GM10847 (cell line): ENCODE measurements around the gene DIS3L2.

ENCODE experiments used
- POLR2A ChIP-seq: IDR thresholded peaks from 2 replicates; pipeline ENCODE4 v1.6.1; 2011; ENCODE audit not compliant: insufficient read length; ENCODE audit errors: extremely low read depth

The DIS3L2 gene

DNA sequence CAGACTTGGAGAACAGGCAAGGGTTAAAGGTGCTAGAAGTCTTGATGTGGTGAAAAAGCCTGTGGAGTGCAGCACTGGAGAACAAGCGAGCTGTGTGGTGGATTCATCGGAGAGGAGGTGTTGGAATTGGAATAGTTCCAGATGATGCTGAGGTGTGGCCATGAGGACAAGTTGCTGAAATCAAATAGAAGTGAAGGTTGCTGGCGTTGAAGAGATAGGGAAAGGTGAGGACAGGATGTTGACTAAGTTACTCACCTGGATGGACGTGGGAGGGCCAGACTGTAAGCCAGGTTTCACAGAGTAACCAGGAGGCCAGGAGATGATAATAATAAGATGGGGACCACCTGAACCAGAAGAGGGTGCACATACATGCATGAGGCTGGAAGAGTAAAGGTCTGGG is 173.4 kb downstream of the DIS3L2 start:
- no peak for TF ChIP-seq POLR2A

- TF ChIP-seq POLR2A, result no peak
Observed at GRCh38 chr2:232137356-232138147, 176.0 kb downstream of the DIS3L2 start.

- no peak for TF ChIP-seq POLR2A
Observed at GRCh38 chr2:232138441-232138840, 176.9 kb downstream of the DIS3L2 start.

- no peak for TF ChIP-seq POLR2A
Observed at GRCh38 chr2:232139171-232139594, 177.7 kb downstream of the DIS3L2 start.

- TF ChIP-seq POLR2A, result no peak
Observed at GRCh38 chr2:232139786-232140562, 178.5 kb downstream of the DIS3L2 start.

DNA sequence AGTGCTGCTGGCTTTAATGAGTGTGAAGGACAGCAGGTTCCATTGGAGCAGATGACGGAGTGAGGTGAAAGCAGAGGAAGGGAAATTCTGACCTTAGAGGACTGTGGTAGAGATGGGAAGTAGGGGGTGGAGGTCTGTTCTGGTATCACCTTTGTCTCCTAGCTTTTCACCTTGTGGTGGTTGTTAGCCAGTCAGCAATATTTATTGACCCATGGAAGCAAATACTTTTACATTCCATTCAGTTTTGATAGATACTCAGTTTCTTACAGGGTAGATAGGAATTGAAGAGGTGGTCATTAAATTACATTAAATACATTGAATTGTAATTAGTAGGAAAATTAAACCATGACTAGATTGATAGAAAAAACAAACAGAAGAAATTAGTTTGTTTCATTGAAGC is 180.1 kb downstream of the DIS3L2 start:
- no peak for TF ChIP-seq POLR2A

- no peak for TF ChIP-seq POLR2A
Observed at GRCh38 chr2:232142049-232142448, 180.5 kb downstream of the DIS3L2 start.

DNA sequence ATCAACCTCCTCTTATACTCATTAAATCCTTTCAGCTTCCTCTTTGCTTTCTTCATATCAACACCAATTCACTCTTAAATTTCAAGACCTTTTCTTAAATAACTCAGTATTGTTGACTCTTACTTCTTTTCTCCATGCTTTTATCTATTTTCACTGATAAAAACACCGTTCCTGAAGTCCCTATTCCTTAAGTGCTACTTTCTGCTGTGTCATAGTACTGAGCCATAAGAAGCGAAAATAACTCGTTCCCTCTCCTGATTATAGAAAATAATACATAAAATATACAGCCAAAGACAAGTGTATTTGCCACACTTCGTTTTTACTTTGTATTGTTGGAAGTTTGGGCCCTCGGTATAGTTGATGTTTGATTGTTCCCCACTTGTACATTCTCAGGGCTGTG is 181.0 kb downstream of the DIS3L2 start:
- TF ChIP-seq POLR2A, result no peak

GRCh38 chr2:232146294-232146693 is 184.8 kb downstream of the DIS3L2 start:
- TF ChIP-seq POLR2A, result no peak

DNA sequence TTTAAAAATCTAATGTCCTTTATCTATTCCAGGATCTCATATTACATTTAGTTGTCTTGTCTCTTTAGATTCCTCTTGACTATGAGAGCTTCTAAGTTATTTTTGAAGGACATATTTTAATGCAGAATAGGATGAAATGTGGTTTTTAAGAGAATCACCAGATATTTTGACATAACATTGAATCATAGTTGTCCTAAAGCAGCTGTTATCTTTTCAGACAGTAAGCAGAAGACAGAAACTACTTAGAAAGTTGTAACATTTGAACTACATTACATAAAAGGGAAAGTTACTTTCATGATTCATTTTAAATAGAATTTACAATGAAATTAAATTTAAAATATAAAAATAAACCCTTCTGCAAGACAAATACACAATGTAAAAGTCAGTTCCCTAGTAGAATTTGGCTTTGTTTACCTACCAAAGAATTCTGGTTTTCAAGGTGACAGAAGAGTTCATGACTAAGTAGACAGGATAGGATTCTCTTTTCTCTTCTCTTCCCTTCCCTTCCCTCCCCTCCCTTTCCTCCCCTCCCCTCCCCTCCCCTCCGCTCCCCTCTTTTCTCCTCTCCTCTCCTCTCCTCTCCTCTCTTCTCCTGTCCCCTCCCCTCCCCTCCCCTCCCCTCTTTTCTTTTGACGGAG is 186.0 kb downstream of the DIS3L2 start:
- TF ChIP-seq POLR2A, result no peak

DNA sequence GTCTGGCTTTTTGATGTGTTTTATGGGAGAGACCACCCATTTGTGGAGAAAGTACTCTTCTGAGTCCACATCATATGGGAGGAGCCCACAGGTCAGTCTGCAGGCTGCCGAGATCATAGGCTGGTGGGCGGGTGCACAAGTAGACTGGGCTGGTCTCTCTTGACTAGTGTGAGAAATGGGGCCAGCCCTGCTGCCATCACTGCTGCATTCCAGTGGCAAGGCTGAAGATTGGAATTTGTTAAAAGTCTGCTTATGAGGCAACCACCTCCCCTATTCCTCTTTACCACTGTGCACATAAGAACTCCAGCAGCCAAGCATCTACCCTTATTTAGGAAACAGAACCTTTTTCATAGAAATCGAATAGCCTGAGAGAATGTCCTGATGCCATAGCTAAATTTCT is 200.7 kb downstream of the DIS3L2 start:
- no peak for TF ChIP-seq POLR2A

GRCh38 chr2:232170396-232170795 is 208.9 kb downstream of the DIS3L2 start:
- no peak for TF ChIP-seq POLR2A

- no peak for TF ChIP-seq POLR2A
Observed at GRCh38 chr2:232174662-232175061, 213.1 kb downstream of the DIS3L2 start.

DNA sequence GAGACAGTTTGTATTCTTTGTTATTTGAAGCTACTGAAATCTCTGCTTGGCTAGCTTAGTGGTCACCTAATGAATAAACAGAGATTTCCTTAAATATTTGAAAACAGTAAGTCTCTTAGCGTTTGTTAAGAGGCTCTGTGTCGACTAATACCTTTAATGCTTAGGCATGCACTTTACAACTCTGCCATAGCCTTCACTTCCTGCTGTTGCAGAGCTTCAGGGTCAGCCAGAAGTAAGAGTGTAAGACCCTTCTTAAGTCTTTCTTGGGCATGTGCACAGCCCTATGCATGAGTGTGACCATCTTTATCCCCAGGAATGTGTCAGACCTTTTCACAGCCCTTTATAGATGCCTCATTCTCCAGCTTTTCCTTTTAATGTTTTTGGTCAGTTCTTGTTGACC is 221.8 kb downstream of the DIS3L2 start:
- TF ChIP-seq POLR2A, result no peak

DNA sequence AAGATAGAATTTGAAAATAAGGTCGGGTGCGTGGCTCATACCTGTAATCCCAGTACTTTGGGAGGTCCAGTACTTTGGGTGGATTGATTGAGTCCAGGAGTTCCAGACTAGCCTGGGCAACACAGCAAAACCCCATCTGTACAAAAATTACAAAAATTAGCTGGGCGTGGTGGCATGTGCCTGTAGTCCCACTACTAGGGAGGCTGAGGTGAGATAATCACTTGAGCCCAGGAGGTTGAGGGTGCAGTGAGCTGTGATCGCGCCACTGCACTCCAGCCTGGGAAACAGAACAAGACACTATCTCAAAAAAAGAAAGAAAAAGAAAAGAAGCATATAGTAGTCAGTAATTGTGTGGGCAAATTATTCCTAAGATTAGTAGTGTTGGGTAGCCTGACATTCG is 222.8 kb downstream of the DIS3L2 start:
- no peak for TF ChIP-seq POLR2A

DNA sequence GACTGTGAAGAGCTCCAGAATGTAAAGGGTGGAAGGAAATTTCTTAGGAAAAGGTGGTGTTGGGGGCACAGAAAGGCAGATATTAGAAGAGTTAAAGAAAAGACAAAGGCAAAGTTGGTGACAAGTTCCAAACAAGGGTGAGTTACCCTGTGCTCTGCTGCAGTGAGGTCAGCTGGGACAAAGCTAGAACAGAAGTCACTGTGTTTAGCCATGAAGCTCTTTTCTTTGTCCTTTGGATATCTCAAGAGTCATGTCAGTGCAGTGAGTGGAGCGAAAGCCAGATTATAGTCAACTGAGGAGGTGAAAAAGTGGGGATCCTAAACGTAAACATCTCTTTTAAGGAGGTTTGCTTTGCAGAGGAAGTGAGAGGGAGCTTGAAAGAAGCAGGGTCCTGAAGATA is 229.3 kb downstream of the DIS3L2 start:
- TF ChIP-seq POLR2A, result no peak
